COR-L47 (cell line): Measurements from ENCODE around the gene HS1BP3.

Experiments
- DNase-seq: peaks from one replicate; lab custom pipeline; 2025; lab: John Stamatoyannopoulos, UW

HS1BP3 gene

GRCh38 chr2:20663196-20664070, 12.5 kb upstream of the HS1BP3 start:
- no peak for DNase-seq

- no peak for DNase-seq
Measured at GRCh38 chr2:20662308-20662937, 11.5 kb upstream of the HS1BP3 start.

DNA sequence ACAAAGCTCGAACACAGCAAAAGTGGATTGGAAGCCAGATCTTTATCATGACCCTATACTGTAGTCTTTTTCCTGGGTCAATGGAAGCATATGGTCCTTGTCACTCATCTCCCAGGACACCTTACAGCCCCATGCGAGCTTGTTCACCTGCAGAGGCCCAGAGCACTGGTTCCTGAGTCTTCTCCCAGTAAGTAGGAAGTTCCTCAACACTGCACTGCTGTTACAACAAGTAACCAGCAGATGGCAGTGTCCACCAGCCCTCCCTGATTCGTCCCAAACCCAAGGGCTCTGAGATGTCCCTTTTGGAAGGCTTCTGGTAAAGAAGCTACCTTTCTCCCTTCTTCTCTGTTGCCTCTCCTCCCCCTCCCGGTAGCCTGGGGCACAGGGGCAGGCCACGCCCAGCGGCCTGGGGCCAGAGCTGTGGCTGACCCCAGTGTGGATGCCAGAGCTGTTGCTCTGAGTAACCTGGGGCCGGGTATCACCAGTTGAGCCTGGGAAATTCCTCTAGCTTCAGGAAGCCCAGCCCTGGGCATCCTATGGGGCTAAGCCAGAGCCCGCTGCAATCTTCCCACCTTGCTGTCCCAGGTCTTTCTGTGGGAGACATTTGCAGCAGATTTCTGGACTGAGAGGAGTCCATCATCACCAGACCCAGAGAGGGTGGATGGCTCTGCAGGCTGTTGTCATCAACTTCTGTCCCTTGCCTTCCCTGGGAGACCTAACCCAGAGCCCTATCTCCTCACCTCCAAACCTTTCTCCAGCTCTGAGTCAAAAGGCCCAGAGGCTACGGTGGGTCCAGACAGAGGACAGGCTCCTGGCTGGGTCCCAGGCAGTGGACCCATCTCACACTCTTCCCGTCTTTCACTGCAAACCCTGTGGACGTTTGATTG, 10.8 kb upstream of the HS1BP3 start:
- peak; percentile 61 for DNase-seq

GRCh38 chr2:20660506-20661420, 9.9 kb upstream of the HS1BP3 start:
- DNase-seq: no peak

DNA sequence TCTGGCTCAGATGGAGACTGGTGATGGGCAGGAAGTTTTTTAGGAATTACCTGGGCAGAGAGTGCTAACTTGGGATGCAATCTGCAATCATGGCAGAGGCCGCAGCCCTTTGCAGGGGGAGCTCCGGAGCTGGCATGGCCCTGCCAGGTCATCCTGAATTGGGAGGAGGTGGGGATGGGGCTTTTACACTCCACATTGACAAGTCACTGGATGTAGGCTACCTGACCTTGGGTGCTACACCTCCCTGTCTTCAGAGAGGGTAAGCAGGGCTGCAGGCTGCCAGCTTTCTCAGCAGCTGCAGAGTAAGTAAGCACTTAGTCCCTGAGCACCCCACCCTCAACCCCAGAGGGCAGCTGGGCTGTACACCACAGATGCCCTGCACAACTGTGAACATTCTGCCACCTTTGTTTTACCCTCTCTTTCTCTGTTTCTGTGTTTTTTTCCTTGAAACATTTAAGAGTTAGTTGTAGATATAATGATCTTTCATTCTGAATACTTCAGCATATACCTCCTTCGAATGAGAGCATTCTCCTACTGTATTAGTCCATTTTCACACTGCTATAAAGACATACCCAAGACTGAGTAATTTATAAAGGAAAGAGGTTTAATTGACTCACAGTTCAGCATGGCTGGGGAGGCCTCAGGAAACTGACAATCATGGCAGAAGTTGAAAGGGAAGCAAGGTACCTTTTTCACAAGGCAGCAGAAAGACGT, 6.8 kb upstream of the HS1BP3 start:
- DNase-seq: no peak

GRCh38 chr2:20656561-20656960, 5.7 kb upstream of the HS1BP3 start:
- no peak for DNase-seq

DNA sequence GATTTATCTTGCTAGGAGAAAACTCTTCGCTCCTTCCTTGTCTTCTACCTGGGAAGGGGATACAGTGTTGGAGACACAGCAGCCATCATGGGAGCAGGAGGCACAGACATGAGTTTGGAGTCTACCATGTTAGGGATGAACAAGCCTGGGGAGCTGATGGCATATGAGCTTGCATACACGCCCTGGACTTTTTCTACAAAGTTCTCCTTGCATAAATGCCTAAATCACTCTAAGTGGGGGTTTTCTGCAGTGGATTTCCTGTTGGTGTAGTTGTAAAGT, 3.6 kb upstream of the HS1BP3 start:
- DNase-seq: no peak

DNA sequence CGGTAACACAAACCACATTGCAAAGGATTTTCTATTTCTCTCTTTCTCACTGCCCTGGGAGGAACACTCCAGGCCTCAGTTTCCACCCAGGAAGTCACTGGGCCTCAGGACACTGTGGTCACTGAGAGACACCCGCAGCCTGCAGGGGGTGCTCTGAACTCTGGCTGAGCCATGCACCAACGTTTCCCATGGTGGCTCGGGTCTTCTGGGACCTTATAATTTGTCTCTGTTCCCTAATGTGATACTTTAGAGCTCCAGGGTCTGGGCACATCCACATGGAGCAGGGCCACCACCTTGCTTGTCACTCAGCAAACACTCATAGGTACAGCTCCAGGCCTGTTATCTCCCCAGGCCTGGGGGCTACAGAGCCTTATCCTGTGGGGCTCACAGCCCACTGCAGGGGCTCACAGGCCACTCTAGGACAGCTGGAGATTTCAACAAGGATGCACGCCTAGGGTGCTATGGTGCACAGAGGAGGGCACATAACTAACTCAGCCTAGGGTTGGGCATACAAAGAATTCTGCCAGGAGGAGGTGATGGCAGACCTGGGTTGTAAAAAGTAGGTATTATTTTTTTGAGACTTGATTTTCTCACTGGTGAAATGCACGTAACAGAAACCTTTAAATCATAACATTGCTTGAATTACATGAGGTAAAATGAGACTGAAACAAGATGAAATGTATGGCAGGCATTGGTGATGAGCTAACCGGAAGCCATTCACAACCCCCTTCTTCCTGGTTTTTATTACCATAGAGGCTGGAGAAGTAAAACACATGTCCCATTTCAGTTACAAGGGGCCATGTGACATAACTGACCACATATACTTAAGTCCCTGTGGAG, 3.0 kb upstream of the HS1BP3 start:
- no peak for DNase-seq

GRCh38 chr2:20652673-20653575, 2.0 kb upstream of the HS1BP3 start:
- DNase-seq: no peak

GRCh38 chr2:20652141-20652540, 1.2 kb upstream of the HS1BP3 start:
- no peak for DNase-seq

DNA sequence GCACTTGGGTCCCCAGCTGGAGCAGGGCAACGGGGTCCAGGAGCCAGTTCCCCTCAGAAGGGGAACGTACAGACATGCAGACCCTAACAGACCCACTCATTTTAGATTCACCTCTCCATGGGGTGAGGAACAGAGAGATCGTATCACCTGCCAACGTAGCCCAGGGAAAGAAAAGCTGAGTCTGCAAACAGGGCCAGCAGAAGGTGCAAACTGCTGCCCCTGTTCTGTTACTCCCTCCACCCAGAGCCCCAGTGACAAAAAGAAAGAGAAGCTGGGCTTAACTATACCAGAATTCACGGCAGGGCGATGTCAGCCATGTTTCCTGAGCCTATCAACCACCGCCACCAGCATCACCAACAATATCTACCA, 817 bp upstream of the HS1BP3 start:
- DNase-seq: no peak

DNA sequence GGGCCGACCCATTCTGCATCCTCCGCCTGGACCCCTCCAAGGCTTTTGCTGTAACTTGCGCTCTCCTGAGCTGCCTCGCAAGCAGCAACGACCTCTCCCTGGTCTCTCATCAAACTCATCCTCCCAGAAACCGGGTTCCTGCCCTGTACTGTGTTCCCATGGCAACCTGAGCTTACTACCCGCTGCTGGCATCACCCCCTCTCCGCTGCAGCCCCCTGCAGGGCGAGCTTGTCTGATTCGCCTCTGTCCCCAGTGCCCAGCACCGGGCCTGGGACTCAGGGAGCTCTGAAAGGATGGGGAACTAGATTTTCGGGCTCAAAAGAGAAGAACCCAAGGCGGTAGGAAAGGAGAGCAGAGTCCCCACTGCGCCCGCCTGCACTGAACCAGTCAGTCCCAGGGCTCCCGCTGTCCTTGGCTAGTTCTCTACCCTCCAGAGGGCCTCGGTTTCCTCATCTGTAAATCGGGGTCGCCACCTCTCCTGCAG, 463 bp downstream of the HS1BP3 start:
- peak; percentile 58 for DNase-seq

GRCh38 chr2:20649976-20650375, 922 bp downstream of the HS1BP3 start:
- DNase-seq: no peak

DNA sequence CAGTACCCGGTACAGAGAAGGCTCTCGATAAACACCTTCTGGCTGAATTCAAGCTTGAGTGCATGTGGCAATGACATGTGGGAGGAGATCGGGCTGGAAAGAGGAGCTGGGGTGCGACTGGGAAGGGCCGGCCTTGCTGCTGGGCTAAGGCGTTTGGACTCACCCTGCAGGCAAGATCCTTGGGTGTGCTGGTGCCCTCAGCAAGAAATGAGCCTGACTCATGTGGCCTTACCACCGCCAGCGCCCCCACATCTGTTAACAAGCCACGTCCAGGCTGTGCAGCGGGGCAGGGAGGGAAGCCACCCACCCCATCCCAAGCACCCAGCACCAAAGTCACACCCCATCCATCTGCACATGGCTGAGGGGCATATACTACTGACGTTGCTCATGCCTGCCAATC, 1.3 kb downstream of the HS1BP3 start:
- no peak for DNase-seq

DNA sequence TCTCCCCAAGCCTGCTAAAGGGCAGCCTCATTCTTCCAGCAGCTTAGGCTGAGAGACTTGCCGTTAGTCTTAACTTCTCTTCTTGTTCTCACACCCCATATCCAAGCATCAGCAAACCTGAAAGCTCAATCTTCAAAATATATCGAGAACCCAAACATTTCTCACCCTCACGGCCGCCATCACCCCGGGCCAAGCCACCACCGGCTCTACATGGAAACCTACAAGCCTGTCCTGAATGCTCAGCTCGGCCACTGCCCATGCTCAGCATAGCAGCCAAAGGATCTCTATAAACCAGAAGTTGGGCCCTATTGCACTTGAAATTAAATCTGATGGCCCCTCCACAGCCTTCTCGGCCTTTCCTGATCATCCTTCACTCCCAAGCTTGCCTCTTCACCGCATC, 2.1 kb downstream of the HS1BP3 start:
- no peak for DNase-seq

- no peak for DNase-seq
Measured at GRCh38 chr2:20648206-20648605, 2.7 kb downstream of the HS1BP3 start.

DNA sequence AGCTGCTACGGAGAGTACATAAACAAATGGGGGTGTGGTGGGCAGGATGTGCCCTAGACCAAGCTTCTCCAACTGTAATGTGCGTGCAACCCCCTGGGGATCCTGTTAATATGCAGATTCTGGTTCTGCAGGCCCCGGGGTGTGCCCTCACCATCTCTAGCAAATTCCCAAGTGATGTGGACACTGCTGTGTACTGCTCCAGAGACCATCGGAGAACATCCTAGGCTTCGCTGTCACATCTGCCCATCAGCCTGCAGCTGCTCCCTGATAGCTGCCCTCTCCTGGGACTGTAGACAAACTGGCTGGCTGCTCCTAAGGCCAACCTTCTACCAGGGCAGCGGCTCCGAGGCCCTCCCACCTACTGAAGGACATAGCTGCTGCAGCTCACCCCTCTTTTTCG, 3.2 kb downstream of the HS1BP3 start:
- peak; percentile 37 for DNase-seq

GRCh38 chr2:20647211-20647610, 3.7 kb downstream of the HS1BP3 start:
- no peak for DNase-seq

GRCh38 chr2:20646446-20646845, 4.5 kb downstream of the HS1BP3 start:
- DNase-seq: no peak
